DND-41 (cell line): Measurements from ENCODE around the gene ECSCR.

Experiments used
- EZH2 ChIP-seq: IDR thresholded peaks from 3 replicates; pipeline ENCODE4 v1.6.1; 2012; ENCODE audit warnings: borderline replicate concordance, low read depth, mild to moderate bottlenecking, moderate library complexity, low read length, inconsistent platforms; ENCODE audit not compliant: severe bottlenecking
- TF ChIP-seq, protein P1 (sequence below): IDR thresholded peaks from 2 replicates; pipeline ENCODE4 v1.5.1; 2012; ENCODE audit warnings: borderline replicate concordance, low read length, moderate library complexity, mild to moderate bottlenecking; ENCODE audit not compliant: poor library complexity, severe bottlenecking; ENCODE audit errors: extremely low read depth

DNA sequence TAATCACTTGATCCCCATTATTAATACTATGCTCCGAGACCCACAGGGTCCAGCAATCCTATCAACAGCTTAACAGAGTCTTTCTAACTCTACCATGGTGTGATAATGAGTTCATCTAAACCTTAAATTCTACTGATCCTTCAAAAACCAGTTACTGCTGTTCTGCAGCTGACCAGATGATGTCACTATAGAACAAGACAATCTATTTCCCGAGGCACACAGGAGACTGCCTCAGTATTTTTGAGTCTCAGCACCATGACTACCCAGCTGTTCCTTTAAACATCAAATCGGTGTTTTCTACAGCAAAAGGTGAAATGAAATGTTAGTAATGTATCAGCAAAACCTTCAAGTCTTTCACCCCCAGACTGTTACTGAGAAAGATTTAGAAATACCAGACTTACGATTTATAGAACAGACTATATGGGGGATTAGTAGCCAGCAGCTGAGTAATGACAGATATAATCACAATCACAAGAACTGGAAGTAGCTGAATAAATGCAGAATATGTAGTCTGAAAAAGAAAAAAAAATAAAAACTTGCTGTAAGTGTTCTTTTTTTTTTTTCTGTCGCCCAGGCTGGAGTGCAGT, 40.1 kb downstream of the ECSCR start:
- TF ChIP-seq, protein P1, sequence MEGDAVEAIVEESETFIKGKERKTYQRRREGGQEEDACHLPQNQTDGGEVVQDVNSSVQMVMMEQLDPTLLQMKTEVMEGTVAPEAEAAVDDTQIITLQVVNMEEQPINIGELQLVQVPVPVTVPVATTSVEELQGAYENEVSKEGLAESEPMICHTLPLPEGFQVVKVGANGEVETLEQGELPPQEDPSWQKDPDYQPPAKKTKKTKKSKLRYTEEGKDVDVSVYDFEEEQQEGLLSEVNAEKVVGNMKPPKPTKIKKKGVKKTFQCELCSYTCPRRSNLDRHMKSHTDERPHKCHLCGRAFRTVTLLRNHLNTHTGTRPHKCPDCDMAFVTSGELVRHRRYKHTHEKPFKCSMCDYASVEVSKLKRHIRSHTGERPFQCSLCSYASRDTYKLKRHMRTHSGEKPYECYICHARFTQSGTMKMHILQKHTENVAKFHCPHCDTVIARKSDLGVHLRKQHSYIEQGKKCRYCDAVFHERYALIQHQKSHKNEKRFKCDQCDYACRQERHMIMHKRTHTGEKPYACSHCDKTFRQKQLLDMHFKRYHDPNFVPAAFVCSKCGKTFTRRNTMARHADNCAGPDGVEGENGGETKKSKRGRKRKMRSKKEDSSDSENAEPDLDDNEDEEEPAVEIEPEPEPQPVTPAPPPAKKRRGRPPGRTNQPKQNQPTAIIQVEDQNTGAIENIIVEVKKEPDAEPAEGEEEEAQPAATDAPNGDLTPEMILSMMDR = peak; percentile 99
- no peak for TF ChIP-seq EZH2
